LNCaP clone FGC (cell line): Measurements from ENCODE around the gene LRP2.

Experiments
- DNase-seq: peaks from one replicate; pipeline ENCODE4 v3.0.0-alpha.2; 2011; ENCODE audit warnings: low read depth
- H3K4me3 ChIP-seq: 2 replicates; pipeline ENCODE4 v1.5.1; 2011; ENCODE audit warnings: mild to moderate bottlenecking, low read depth, low read length, control low read depth
- TF ChIP-seq, protein P1 (sequence below): IDR thresholded peaks from 2 replicates; pipeline ENCODE4 v1.5.1; 2012; ENCODE audit warnings: mild to moderate bottlenecking; ENCODE audit not compliant: control insufficient read depth, insufficient read depth; ENCODE audit errors: extremely low read depth

Gene LRP2

DNA sequence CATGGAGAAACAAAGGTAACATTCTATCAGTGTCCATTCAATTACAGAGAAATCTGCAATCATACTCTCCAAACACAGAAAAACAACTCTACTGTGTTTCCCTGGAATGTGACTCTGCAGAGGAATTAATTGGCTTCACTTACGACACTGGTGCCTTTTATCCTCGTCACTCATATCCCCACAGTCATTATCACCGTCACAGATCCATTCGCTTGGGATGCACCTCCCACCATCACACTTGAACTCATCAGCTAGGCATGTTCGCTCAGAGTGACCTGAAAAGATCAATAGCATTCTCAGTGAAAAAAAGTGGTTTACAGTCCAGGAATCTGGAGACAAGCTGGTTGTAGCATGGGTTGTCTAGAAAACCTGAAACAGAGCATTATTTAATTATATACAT is 168.7 kb downstream of the LRP2 start:
- no peak overlapping the region for H3K4me3 ChIP-seq
- no peak for DNase-seq
- TF ChIP-seq, protein P1, sequence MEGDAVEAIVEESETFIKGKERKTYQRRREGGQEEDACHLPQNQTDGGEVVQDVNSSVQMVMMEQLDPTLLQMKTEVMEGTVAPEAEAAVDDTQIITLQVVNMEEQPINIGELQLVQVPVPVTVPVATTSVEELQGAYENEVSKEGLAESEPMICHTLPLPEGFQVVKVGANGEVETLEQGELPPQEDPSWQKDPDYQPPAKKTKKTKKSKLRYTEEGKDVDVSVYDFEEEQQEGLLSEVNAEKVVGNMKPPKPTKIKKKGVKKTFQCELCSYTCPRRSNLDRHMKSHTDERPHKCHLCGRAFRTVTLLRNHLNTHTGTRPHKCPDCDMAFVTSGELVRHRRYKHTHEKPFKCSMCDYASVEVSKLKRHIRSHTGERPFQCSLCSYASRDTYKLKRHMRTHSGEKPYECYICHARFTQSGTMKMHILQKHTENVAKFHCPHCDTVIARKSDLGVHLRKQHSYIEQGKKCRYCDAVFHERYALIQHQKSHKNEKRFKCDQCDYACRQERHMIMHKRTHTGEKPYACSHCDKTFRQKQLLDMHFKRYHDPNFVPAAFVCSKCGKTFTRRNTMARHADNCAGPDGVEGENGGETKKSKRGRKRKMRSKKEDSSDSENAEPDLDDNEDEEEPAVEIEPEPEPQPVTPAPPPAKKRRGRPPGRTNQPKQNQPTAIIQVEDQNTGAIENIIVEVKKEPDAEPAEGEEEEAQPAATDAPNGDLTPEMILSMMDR = no peak

DNA sequence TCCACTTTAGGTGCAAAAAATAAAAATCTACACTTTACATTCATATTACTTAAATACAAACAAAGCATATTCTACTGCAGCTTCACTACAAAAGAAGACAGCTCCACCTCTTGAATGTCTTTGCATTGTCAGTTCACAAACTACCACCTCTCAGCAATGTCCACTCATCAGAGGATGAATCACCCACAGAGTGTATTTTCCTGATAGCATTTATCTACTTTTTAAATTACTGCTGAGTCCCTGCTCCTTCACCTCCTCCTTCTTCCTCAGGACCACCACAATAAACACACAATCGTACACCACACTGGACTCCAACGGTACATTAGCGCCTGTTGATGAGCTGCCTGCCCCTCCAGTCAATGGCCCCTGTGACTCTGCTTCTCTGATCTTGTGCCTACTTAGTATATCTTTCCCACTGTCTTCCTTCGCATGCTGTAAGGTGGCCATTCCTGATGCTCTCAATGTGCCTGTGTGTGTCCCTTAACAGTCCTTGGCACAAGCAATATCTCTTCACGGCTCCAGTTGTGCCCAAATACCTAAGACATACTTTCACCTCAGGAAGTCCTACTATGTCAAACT is 172.0 kb downstream of the LRP2 start:
- H3K4me3 ChIP-seq = no peak overlapping the region
- no peak for DNase-seq
- TF ChIP-seq, protein P1 = no peak

DNA sequence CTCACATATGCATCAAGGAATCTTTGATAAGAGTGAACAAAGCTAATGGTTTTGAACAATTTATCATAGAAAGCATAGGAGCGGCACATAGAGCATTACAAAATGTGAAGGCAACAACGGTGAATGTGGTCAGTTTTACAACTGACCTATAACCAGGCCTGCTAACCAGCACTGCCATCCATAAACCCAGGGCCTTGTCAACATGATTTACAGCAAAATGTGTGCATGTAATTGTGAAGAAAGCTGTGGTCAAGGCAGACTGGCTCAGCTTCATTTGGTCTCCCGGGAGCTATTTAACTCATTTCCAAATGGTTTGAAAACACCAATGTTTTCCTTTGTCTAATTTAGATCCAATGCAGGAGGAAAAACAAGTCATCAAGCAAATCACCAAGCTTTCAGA is 173.2 kb downstream of the LRP2 start:
- no peak for DNase-seq
- TF ChIP-seq, protein P1 = no peak
- no peak overlapping the region for H3K4me3 ChIP-seq

DNA sequence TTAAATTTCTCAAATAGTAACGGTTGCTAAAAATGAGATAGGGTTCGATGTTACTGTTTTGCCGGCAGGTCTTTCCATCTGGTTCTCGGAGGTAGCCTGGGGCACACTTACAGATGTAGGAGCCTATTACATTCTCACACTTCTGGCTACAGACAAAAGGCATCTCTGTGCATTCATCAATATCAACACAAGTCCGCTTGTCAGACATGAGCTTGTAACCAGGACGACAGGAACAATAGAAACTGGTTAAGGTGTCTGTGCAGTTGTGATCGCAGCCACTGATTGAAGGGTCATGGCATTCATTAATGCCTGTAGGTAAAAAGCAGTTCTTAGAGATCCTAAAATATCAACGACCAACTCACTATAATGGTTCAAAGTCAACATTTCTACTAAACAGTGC is 176.6 kb downstream of the LRP2 start:
- TF ChIP-seq, protein P1 = no peak
- H3K4me3 ChIP-seq = no peak overlapping the region
- DNase-seq = no peak

DNA sequence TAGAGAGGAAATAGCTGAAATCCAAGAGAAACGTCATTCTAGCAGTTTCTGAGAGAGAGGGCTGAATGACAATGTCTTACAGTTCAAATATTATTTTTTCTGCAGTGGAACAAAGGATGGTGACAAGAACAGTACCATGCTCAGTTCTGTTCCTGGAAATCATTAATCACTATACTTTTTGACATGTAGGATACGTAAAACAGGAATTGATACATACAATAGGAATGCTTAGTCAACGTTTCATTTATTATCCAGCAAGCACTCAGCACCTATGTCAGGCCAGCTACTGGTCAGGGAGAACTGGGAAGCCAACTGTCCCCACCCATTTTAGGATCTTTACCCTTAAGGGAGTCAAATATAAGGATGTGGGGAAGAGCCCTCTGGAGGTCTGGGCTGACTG is 178.3 kb downstream of the LRP2 start:
- TF ChIP-seq, protein P1 = no peak
- no peak for DNase-seq
- H3K4me3 ChIP-seq = no peak overlapping the region

DNA sequence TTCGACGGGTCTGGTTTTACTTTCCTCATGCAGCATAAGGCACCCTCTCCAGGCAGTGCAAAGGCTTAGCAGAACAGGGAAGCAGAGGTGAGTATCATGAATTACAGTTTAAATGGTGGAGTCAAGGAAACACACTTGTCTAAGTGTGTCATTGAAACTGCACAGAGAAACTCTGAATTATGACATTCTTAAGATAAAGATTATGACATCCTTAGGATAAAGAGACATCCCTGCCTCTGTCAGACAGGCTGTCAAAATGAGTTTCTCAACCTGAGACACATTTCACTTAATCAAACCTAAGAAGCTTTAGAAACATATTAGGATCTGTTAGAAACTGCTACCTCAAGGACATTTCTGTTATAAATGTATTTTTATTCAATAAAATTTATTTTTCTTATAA is 179.8 kb downstream of the LRP2 start:
- DNase-seq = no peak
- no peak overlapping the region for H3K4me3 ChIP-seq
- TF ChIP-seq, protein P1 = no peak

DNA sequence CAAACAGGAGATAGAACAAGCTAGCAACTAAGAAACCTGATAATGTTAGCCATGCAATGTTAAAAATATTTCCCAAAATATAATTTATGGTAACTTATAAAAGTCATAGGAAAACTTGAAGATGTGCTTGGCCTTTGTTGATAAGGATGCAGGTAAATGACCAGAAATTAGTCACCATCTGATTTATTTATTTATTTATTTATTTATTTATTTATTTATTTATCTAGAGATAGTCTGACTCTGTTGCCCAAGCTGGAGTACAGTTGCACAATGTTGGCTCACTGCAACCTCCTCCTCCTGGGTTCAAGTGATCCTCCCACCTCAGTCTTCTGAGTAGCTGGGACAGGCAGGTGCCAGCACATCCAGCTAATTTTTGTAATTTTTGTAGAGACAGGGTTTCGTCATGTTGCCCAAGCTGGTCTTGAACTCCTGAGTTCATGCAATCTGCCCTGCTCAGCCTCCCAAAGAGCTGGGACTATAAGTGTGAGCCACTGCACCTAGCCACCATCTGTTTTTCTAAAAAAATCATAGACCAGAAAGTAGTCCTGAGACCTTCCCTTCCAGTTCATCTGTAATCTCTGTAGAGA is 183.4 kb downstream of the LRP2 start:
- DNase-seq = no peak
- TF ChIP-seq, protein P1 = no peak

More for the DNA sequence above, 183.4 kb downstream of the LRP2 start:
- H3K4me3 ChIP-seq = no peak overlapping the region
